ENCODE results near the gene NCAN. TPM values are rescaled to one million over a fixed set of nuclear protein-coding genes. Genes with fewer than 3 reads are reported as not detected.

Gene NCAN
- total RNA-seq, 1 experiment from 2014 or later, result 0.15 TPM

- no peak for DNase-seq (ENCODE audit: low read depth, low spot score)
- CTCF ChIA-PET, result no interaction called here
- in situ Hi-C loops (cut with HindIII; ENCODE audit: low pct_unique_long_range_greater_than_20kb, low sequenced_read_pairs), result no loop called here
Observed at GRCh38 chr19:19186742-19187141, 25.0 kb upstream of the NCAN start.

GRCh38 chr19:19191768-19192077 is 20.0 kb upstream of the NCAN start:
- ChIA-PET POLR2A (no interaction called here), CTCF (no interaction called here)
- TF ChIP-seq REST (IDR thresholded peaks at IDR 0.05; ENCODE audit: insufficient read depth in 1 of 2, low read depth in 2 of 2, low read length in 1 of 2), result no peak
- TF ChIP-seq SIN3A (IDR thresholded peaks at IDR 0.05; ENCODE audit: borderline replicate concordance, insufficient read depth, low read depth, low read length), result no peak
- no peak for TF ChIP-seq TCF7L2 (IDR thresholded peaks at IDR 0.05; ENCODE audit: low read depth, low read length)
- no peak for TF ChIP-seq CTCF (IDR thresholded peaks at IDR 0.05)
- TF ChIP-seq POLR2AphosphoS5 (IDR thresholded peaks at IDR 0.05; ENCODE audit: low read depth, low read length), result no peak
- Histone ChIP-seq H3K4me3 (ENCODE audit: low read depth in 2 of 2, low read length in 2 of 2) (peak overlapping the region; percentile 74 to 96), H3K36me3 (ENCODE audit: control insufficient read depth, insufficient read depth, low read length) (no peaks in the 10 kb centered on the region; the same call in 1 of the 2 replicates), H3K27me3 (ENCODE audit: control insufficient read depth, insufficient read depth, low read length) (no peaks in the 10 kb centered on the region), H3K9me3 (ENCODE audit: control insufficient read depth, insufficient read depth, low read depth, low read length) (no peaks in the 10 kb centered on the region), H3K27ac (ENCODE audit: low read length) (peak overlapping the region; percentile 91), H3K4me1 (ENCODE audit: control insufficient read depth, insufficient read depth, low read length) (no peaks in the 10 kb centered on the region)
- DNase-seq (ENCODE audit: low read depth, low spot score), result no peak
- ATAC-seq, result no peak
- in situ Hi-C loops (cut with HindIII; ENCODE audit: low pct_unique_long_range_greater_than_20kb, low sequenced_read_pairs), result no loop called here
- intact Hi-C loops (cut with micrococcal nuclease; ENCODE audit: unreplicated experiment), result no loop called here
- BruUV-seq (replicated peaks), result no TSS peak

More at GRCh38 chr19:19186742-19187141, 25.0 kb upstream of the NCAN start:
- BruUV-seq (replicated peaks), result no TSS peak
- Histone ChIP-seq H3K36me3 (ENCODE audit: control insufficient read depth, insufficient read depth, low read length) (no peaks in the 10 kb centered on the region; the same call in 1 of the 2 replicates), H3K4me3 (ENCODE audit: low read depth in 2 of 2, low read length in 2 of 2) (no peak overlapping the region), H3K4me1 (ENCODE audit: control insufficient read depth, insufficient read depth, low read length) (no peaks in the 10 kb centered on the region), H3K27me3 (ENCODE audit: control insufficient read depth, insufficient read depth, low read length) (no peaks in the 10 kb centered on the region), H3K27ac (ENCODE audit: low read length) (no peak overlapping the region), H3K9me3 (ENCODE audit: control insufficient read depth, insufficient read depth, low read depth, low read length) (no peaks in the 10 kb centered on the region)
- intact Hi-C loops (cut with micrococcal nuclease; ENCODE audit: unreplicated experiment), result no loop called here
- TF ChIP-seq SIN3A (IDR thresholded peaks at IDR 0.05; ENCODE audit: borderline replicate concordance, insufficient read depth, low read depth, low read length) (no peak), CTCF (IDR thresholded peaks at IDR 0.05) (no peak), TCF7L2 (IDR thresholded peaks at IDR 0.05; ENCODE audit: low read depth, low read length) (no peak), POLR2AphosphoS5 (IDR thresholded peaks at IDR 0.05; ENCODE audit: low read depth, low read length) (no peak), REST (IDR thresholded peaks at IDR 0.05; ENCODE audit: insufficient read depth in 1 of 2, low read depth in 2 of 2, low read length in 1 of 2) (no peak)
- no peak for ATAC-seq
- POLR2A ChIA-PET, result no interaction called here
